Endothelial cell of umbilical vein (primary cell): ENCODE results near the gene IFNA1. TPM values are rescaled to one million over a fixed set of nuclear protein-coding genes. Genes with fewer than 3 reads are reported as not detected.

ENCODE experiments used
- Bru-seq: library from RNA; stranded (reverse); fragments of 400-500 nt; gene quantifications from one replicate; lab custom pipeline; 2021; lab: Mats Ljungman, UMichigan
- BruChase-seq, 2 experiments: library from RNA; stranded (reverse); fragments of 400-500 nt; gene quantifications; one replicate each; lab custom pipeline; 2021; lab: Mats Ljungman, UMichigan
- BruUV-seq: library from RNA; stranded (reverse); fragments of 400-500 nt; replicated peaks from 2 replicates; lab custom pipeline; 2021; lab: Mats Ljungman, UMichigan
- CTCF ChIA-PET: fragments of 300-600, 350-600 bp; sonication (Branson Sonifier 250); formaldehyde crosslinking; loops from one replicate; lab custom pipeline; 2021; ENCODE audit warnings: antibody characterized with exemption, inconsistent platforms; lab: Charles Lee
- POLR2A ChIA-PET: fragments of 300-600, 350-600 bp; sonication (Branson Sonifier 250); formaldehyde crosslinking; loops from one replicate; lab custom pipeline; 2021; ENCODE audit warnings: antibody characterized with exemption, inconsistent platforms; lab: Charles Lee
- DNase-seq: peaks from one replicate; pipeline ENCODE4 v3.0.0-alpha.2; 2011; ENCODE audit warnings: low read depth, low spot score
- FAIRE-seq: peaks from 2 replicates; lab custom pipeline; 2011; peaks lifted over from hg19 to GRCh38; lab: Jason Lieb, UNC
- H2AFZ ChIP-seq: 2 replicates; pipeline ENCODE4 v1.6.0; 2012; ENCODE audit warnings: low read depth, low read length, control low read depth, inconsistent platforms
- H3K27ac ChIP-seq: 2 replicates; pipeline ENCODE4 v1.5.1; 2011; ENCODE audit warnings: low read depth, mild to moderate bottlenecking, control low read depth, low read length, moderate library complexity; ENCODE audit not compliant: insufficient read depth
- H3K27me3 ChIP-seq, 2 experiments: 2 replicates each; pipeline versions ENCODE4 v1.6.0 to v1.6.1; 2011; ENCODE audit warnings: low read length in 2 of 2, mixed read lengths in 1 of 2; ENCODE audit not compliant: control insufficient read depth in 2 of 2, insufficient read depth in 2 of 2
- H3K36me3 ChIP-seq, 2 experiments: 2 replicates in 1 of 2; 3 replicates in 1 of 2; pipeline ENCODE4 v1.5.1; 2011; ENCODE audit warnings: low read length in 2 of 2, mild to moderate bottlenecking in 1 of 2, moderate library complexity in 1 of 2; ENCODE audit not compliant: control insufficient read depth in 2 of 2, insufficient read depth in 2 of 2; ENCODE audit errors: extremely low read depth in 1 of 2
- H3K4me1 ChIP-seq: 3 replicates; pipeline ENCODE4 v1.5.1; 2011; ENCODE audit warnings: mild to moderate bottlenecking, low read length; ENCODE audit not compliant: control insufficient read depth, insufficient read depth; ENCODE audit errors: extremely low read depth
- H3K4me2 ChIP-seq: 2 replicates; pipeline ENCODE4 v1.6.1; 2011; ENCODE audit warnings: low read length, control low read depth, mixed read lengths; ENCODE audit not compliant: insufficient read depth
- H3K4me3 ChIP-seq, 3 experiments: fragments of 200-600 bp in 1 of 3; sonication (generic), shearing (Covaris generic) in 1 of 3; replicated peaks in 1 of 3; 2 replicates each; pipeline ENCODE4 v1.5.1; 2011 to 2016; ENCODE audit warnings: control low read depth in 3 of 3, low read length in 3 of 3, mild to moderate bottlenecking in 2 of 3, inconsistent platforms in 1 of 3, low read depth in 1 of 3, moderate library complexity in 1 of 3; ENCODE audit not compliant: insufficient read depth in 1 of 3
- H3K79me2 ChIP-seq: 2 replicates; pipeline ENCODE4 v1.6.0; 2012; ENCODE audit warnings: low read length, inconsistent platforms; ENCODE audit not compliant: control insufficient read depth, insufficient read depth
- H3K9ac ChIP-seq: replicated peaks from 2 replicates; pipeline ENCODE3; 2011; ENCODE audit warnings: low read length, control low read depth; ENCODE audit not compliant: insufficient read depth; ENCODE audit errors: extremely low read depth
- H3K9me1 ChIP-seq: replicated peaks from 3 replicates; pipeline ENCODE4 v1.6.0; 2011; ENCODE audit warnings: mild to moderate bottlenecking, low read length; ENCODE audit not compliant: control insufficient read depth, insufficient read depth; ENCODE audit errors: extremely low read depth
- H3K9me3 ChIP-seq: replicated peaks from 2 replicates; pipeline ENCODE4 v1.5.1; 2012; ENCODE audit warnings: low read length, inconsistent platforms; ENCODE audit not compliant: control insufficient read depth, insufficient read depth
- H4K20me1 ChIP-seq: replicated peaks from 2 replicates; pipeline ENCODE3; 2011; ENCODE audit warnings: mild to moderate bottlenecking, low read length; ENCODE audit not compliant: control insufficient read depth, insufficient read depth; ENCODE audit errors: extremely low read depth
- CTCF ChIP-seq, 2 donors: IDR thresholded peaks; 1 replicate in 1 of 2; 2 replicates in 1 of 2; pipeline ENCODE4 v1.5.1; 2011; ENCODE audit warnings: low read length in 2 of 2, mild to moderate bottlenecking in 2 of 2, moderate library complexity in 2 of 2, control low read depth in 1 of 2, inconsistent platforms in 1 of 2, low read depth in 1 of 2; ENCODE audit not compliant: insufficient read depth in 1 of 2; ENCODE audit errors: extremely low read depth in 1 of 2
- EZH2 ChIP-seq: IDR thresholded peaks from 2 replicates; pipeline ENCODE4 v1.6.1; 2012; ENCODE audit warnings: borderline replicate concordance, low read depth, mild to moderate bottlenecking, moderate library complexity, low read length, inconsistent platforms; ENCODE audit not compliant: severe bottlenecking
- FOS ChIP-seq: IDR thresholded peaks from 2 replicates; pipeline ENCODE4 v1.6.1; 2011; ENCODE audit warnings: mild to moderate bottlenecking, low read length, moderate library complexity, borderline replicate concordance; ENCODE audit not compliant: insufficient read depth
- GATA2 ChIP-seq: IDR thresholded peaks from 2 replicates; pipeline ENCODE4 v1.7.0; 2011; ENCODE audit warnings: low read depth, mild to moderate bottlenecking, moderate library complexity, mixed read lengths, low read length; ENCODE audit not compliant: insufficient read length, insufficient read depth
- JUN ChIP-seq: IDR thresholded peaks from 2 replicates; pipeline ENCODE4 v1.6.1; 2011; ENCODE audit warnings: borderline replicate concordance, low read depth; ENCODE audit not compliant: insufficient read length, insufficient read depth
- MAX ChIP-seq: IDR thresholded peaks from 2 replicates; pipeline ENCODE4 v1.6.1; 2011; ENCODE audit not compliant: insufficient read depth, insufficient read length
- MYC ChIP-seq: IDR thresholded peaks from one replicate; pipeline ENCODE4 v1.6.1; 2011; ENCODE audit warnings: mild to moderate bottlenecking, low read depth, low read length
- POLR2A ChIP-seq: IDR thresholded peaks from 2 replicates; pipeline ENCODE4 v1.6.1; 2012; ENCODE audit warnings: low read depth, mild to moderate bottlenecking, control low read depth, low read length
- POLR2AphosphoS5 ChIP-seq: IDR thresholded peaks from 2 replicates; pipeline ENCODE4 v1.6.1; 2012; ENCODE audit warnings: low read depth, mild to moderate bottlenecking, control low read depth, low read length, moderate library complexity; ENCODE audit not compliant: insufficient read depth
- dilution Hi-C: fragments of 300-500 bp; cut with MboI; formaldehyde crosslinking; loops from one replicate; pipeline ENCODE4 v1.15.0; 2019; ENCODE audit warnings: low sequenced_read_pairs; ENCODE audit not compliant: extremely low pct_ligation_motif_present
- intact Hi-C: fragments of 100-400 bp; cut with micrococcal nuclease; formaldehyde crosslinking; loops from one replicate; pipeline ENCODE4 v1.10.0; 2022
- long read RNA-seq: library from polyadenylated mRNA; stranded (forward); transcript quantifications from one replicate; pipeline ENCODE4 v2.0.0, GENCODE V29; 2021
- polyA minus RNA-seq, 3 experiments: library from RNA; depleted of rRNA, polyadenylated mRNA; stranded (reverse); fragments of >200 nt; gene quantifications; 1 replicate in 1 of 3; 2 replicates in 2 of 3; pipeline ENCODE4 v1.2.3, GENCODE V29; 2011
- polyA plus RNA-seq, 4 experiments: library from polyadenylated mRNA; depleted of rRNA in 3 of 4; stranded (reverse) in 3 of 4; unstranded in 1 of 4; fragments of >200 nt; gene quantifications; 2 replicates each; pipeline versions ENCODE4 v1.2.1 to v1.2.3, GENCODE V29; 2011 to 2012; ENCODE audit warnings: missing spikeins in 1 of 4
- total RNA-seq: library from RNA; stranded (reverse); gene quantifications from 2 replicates; pipeline ENCODE4 v1.2.3, GENCODE V29; 2021

IFNA1 gene
- not detected in 2 replicates for total RNA-seq
- polyA plus RNA-seq: not detected in 2 replicates
- not detected in 2 replicates for polyA plus RNA-seq (2011; cell fraction: cytosol; rRNA removed)
- polyA plus RNA-seq (2011; cell fraction: nucleus; rRNA removed): not detected in 2 replicates
- polyA plus RNA-seq (2012): not detected in 2 replicates
- not detected in 2 replicates for polyA minus RNA-seq
- not detected for polyA minus RNA-seq (2011; cell fraction: cytosol; rRNA and poly(A)+ RNA removed)
- polyA minus RNA-seq (2011; cell fraction: nucleus; rRNA and poly(A)+ RNA removed): not detected in 2 replicates
- Bru-seq, nascent RNA: not detected
- BruChase-seq, experiment 1, labeled RNA remaining after a 6-hour chase: not detected
- not detected for BruChase-seq, experiment 2, labeled RNA remaining after a 2-hour chase
- long read RNA-seq: 0 reads

GRCh38 chr9:21440139-21440538 is at the start of gene IFNA1:
Gene IFNA1 (plus strand): TSS chr9:21440439. CDS start chr9:21440508, 69 bp downstream.
- ChIA-PET POLR2A (no interaction called here), CTCF (interaction anchor here (2.1 kb wide), 1 partner anchor 44 kb away, joined by 6 read pairs; no protein-coding TSS in a partner anchor)
- intact Hi-C loops: no loop called here
- BruUV-seq: no TSS peak
- DNase-seq: no peak
- Histone ChIP-seq H3K36me3 (no peaks in the 10 kb centered on the region), H3K9me3 (no peaks in the 10 kb centered on the region), H2AFZ (no peak within 1 kb of the TSS), H3K9ac (no peak within 1 kb of the TSS), H3K4me1 (no peaks in the 10 kb centered on the region), H3K4me3 (no peak within 1 kb of the TSS), H3K9me1 (no peaks in the 10 kb centered on the region), H3K27ac (no peak within 1 kb of the TSS), H4K20me1 (no peaks in the 10 kb centered on the region), H3K79me2 (no peaks in the 10 kb centered on the region), H3K27me3 (peaks cover 9 to 38% of the 10 kb centered on the region in 2 experiments), H3K4me2 (no peak within 1 kb of the TSS)
- TF ChIP-seq EZH2: no peak
- TF ChIP-seq JUN: no peak
- no peak for TF ChIP-seq CTCF (IDR thresholded peaks at IDR 0.05; ENCODE audit: extremely low read depth in 1 of 2, insufficient read depth in 1 of 2, low read depth in 1 of 2, low read length in 2 of 2)
- no peak for TF ChIP-seq MAX
- no peak for TF ChIP-seq POLR2A
- TF ChIP-seq POLR2AphosphoS5: no peak
- no peak for TF ChIP-seq MYC
- no peak for TF ChIP-seq GATA2
- TF ChIP-seq FOS: no peak
- dilution Hi-C loops: no loop called here
- FAIRE-seq: no peak
